Vagina (tissue), 2 donors: ENCODE data around the gene ZBTB7C. TPM values are rescaled to one million over a fixed set of nuclear protein-coding genes. Genes with fewer than 3 reads are reported as not detected.

Experiments used
- DNase-seq, 2 donors: peaks; one replicate each; pipeline ENCODE4 v3.0.0-alpha.2; 2017; ENCODE audit errors: extremely low spot score in 2 of 2
- H3K27ac ChIP-seq: fragments of 200-600 bp; sonication (generic); one replicate; pipeline ENCODE4 v1.5.1; 2019
- H3K27me3 ChIP-seq: fragments of 200-600 bp; sonication (generic); one replicate; pipeline ENCODE4 v1.5.1; 2019
- H3K36me3 ChIP-seq, 2 donors: fragments of 200-600 bp; sonication (generic); one replicate each; pipeline ENCODE4 v1.5.1; 2017 to 2019
- H3K4me1 ChIP-seq: fragments of 200-600 bp; sonication (generic); one replicate; pipeline ENCODE4 v1.5.1; 2019
- H3K4me3 ChIP-seq, 2 donors: fragments of 200-600 bp; sonication (generic); 1 replicate in 1 of 2; 2 replicates in 1 of 2; pipeline ENCODE4 v1.5.1; 2016 to 2019
- H3K9me3 ChIP-seq: fragments of 200-600 bp; sonication (generic); one replicate; pipeline ENCODE4 v1.5.1; 2019
- POLR2A ChIP-seq, 2 donors: fragments of 450-650 bp; IDR thresholded peaks; one replicate each; pipeline ENCODE4 v1.6.1; 2017; ENCODE audit warnings: antibody characterized with exemption in 2 of 2, mild to moderate bottlenecking in 2 of 2, moderate library complexity in 2 of 2
- POLR2AphosphoS5 ChIP-seq, 2 donors: sonication (generic); formaldehyde crosslinking; IDR thresholded peaks; one replicate each; pipeline ENCODE4 v1.9.0; 2017; ENCODE audit warnings: antibody characterized with exemption in 2 of 2, mild to moderate bottlenecking in 2 of 2, low read depth in 1 of 2; ENCODE audit not compliant: insufficient read depth in 1 of 2
- intact Hi-C: fragments of 100-400 bp; cut with DNase I; formaldehyde crosslinking; loops from one replicate; pipeline ENCODE4 v1.15.1; 2023
- total RNA-seq: library from RNA; depleted of rRNA; stranded (reverse); fragments of >200 nt; gene quantifications from one replicate; pipeline ENCODE4 v1.2.3, GENCODE V29; 2016
- TF ChIP-seq, protein P1 (sequence below), 3 experiments: fragments of 450-650 bp in 2 of 3; fragments of 200-600 bp in 1 of 3; sonication (generic) in 1 of 3; IDR thresholded peaks; one replicate each; pipeline ENCODE4 v1.5.1; 2017 to 2019; ENCODE audit warnings: antibody characterized with exemption in 3 of 3, mild to moderate bottlenecking in 2 of 3, moderate library complexity in 2 of 3

Gene ZBTB7C
- total RNA-seq, 1 donor from 2014 or later: 40.5 TPM

DNA sequence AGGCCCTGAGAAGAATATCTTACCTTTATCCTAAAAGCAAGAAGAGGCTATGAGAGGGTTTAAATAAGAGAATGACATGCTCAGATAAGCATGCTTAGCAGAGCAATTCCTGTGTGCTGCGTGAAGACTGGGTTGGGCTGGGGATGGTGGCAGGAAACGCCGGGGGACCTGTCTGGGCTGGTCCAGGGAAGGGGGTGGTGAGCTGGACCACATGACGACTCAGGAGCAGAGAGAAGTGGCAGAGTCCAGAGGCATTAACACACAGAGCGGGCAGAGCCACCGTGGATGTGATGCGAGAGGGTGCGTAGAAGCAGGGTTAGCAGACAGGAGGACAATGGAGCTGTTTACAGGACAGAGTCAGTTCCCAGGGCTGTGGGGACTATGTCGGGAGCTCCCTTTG, 84.5 kb downstream of the ZBTB7C start:
- no peak overlapping the region for H3K4me3 ChIP-seq
- H3K4me1 ChIP-seq: no peaks in the 10 kb centered on the region
- TF ChIP-seq POLR2AphosphoS5 (IDR thresholded peaks at IDR 0.05; ENCODE audit: insufficient read depth in 1 of 2, low read depth in 1 of 2) (no peak), POLR2A (IDR thresholded peaks at IDR 0.05) (no peak)
- TF ChIP-seq, protein P1, sequence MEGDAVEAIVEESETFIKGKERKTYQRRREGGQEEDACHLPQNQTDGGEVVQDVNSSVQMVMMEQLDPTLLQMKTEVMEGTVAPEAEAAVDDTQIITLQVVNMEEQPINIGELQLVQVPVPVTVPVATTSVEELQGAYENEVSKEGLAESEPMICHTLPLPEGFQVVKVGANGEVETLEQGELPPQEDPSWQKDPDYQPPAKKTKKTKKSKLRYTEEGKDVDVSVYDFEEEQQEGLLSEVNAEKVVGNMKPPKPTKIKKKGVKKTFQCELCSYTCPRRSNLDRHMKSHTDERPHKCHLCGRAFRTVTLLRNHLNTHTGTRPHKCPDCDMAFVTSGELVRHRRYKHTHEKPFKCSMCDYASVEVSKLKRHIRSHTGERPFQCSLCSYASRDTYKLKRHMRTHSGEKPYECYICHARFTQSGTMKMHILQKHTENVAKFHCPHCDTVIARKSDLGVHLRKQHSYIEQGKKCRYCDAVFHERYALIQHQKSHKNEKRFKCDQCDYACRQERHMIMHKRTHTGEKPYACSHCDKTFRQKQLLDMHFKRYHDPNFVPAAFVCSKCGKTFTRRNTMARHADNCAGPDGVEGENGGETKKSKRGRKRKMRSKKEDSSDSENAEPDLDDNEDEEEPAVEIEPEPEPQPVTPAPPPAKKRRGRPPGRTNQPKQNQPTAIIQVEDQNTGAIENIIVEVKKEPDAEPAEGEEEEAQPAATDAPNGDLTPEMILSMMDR (IDR thresholded peaks at IDR 0.05): no peak
- intact Hi-C loops: no loop called here
- H3K27me3 ChIP-seq: no peaks in the 10 kb centered on the region
- no peaks in the 10 kb centered on the region for H3K36me3 ChIP-seq
- no peaks in the 10 kb centered on the region for H3K9me3 ChIP-seq
- no peak overlapping the region for H3K27ac ChIP-seq
- no peak for DNase-seq

DNA sequence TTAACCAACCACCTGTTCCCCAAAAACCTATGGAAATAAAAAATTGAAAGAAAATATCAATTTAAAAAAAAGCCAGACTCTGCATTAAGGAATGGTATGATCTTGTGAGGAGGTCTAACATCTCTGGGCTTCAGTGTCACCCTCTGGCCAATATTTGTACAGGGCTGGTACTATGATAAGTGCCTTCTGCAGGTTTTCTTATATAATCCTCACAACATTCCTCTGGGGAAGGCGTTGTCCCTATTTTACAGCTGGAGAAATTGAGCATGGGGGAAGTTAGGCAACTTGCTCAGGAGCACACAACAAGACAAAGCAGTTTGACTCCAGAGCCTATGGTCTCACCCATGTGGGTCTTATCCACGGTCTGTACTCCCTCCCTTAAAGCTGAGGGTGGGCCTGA, 86.0 kb downstream of the ZBTB7C start:
- no peak for DNase-seq
- Histone ChIP-seq H3K27ac (no peak overlapping the region), H3K27me3 (no peaks in the 10 kb centered on the region), H3K9me3 (no peaks in the 10 kb centered on the region), H3K4me3 (no peak overlapping the region), H3K36me3 (no peaks in the 10 kb centered on the region), H3K4me1 (no peaks in the 10 kb centered on the region)
- intact Hi-C loops: no loop called here
- TF ChIP-seq POLR2A (IDR thresholded peaks at IDR 0.05): no peak
- TF ChIP-seq, protein P1 (IDR thresholded peaks at IDR 0.05): no peak
- no peak for TF ChIP-seq POLR2AphosphoS5 (IDR thresholded peaks at IDR 0.05; ENCODE audit: insufficient read depth in 1 of 2, low read depth in 1 of 2)

DNA sequence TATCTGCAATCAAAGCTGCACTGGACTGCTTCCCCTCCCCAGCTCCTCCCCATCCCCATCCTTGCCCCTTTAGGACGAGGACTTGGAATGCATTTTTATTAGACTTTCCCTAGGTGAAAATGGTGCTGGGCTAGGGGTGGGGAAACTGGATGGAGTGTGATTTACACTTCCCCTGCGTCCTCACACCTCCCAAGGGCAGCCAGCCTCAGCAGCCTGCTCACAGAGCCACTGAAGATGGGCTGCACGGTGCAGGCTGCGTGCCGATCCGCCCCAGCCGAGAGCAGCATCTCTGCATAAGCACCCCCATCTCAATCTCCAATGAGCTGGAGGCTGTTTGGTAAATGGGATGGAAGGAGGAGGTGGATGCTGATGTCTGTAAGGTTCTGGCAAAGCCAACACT, 87.6 kb downstream of the ZBTB7C start:
- H3K27ac ChIP-seq: no peak overlapping the region
- intact Hi-C loops: no loop called here
- H3K4me3 ChIP-seq: no peak overlapping the region
- H3K27me3 ChIP-seq: no peaks in the 10 kb centered on the region
- no peaks in the 10 kb centered on the region for H3K4me1 ChIP-seq
- DNase-seq: no peak
- H3K9me3 ChIP-seq: no peaks in the 10 kb centered on the region
- TF ChIP-seq POLR2AphosphoS5 (IDR thresholded peaks at IDR 0.05; ENCODE audit: insufficient read depth in 1 of 2, low read depth in 1 of 2): no peak
- TF ChIP-seq POLR2A (IDR thresholded peaks at IDR 0.05): no peak
- TF ChIP-seq, protein P1 (IDR thresholded peaks at IDR 0.05): no peak
- no peaks in the 10 kb centered on the region for H3K36me3 ChIP-seq

DNA sequence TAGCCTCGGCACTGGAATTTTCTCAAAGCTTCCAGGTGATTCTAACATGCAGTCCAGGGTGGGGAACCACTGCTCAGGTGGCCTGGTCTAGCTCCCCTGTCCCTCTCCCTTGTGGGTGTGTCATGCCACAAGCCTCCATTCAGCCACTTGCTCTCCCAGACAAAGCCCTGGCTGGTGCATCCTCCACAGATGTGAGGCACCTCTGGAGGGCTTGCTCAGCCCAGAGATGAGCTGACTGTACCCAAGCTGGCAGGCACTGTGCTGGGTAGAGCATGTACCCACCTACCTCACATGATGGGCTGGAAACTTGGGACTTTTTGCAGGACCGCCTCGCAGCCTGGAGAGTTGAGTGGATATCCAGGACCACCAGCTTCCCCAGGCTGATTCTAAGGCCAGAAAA, 88.1 kb downstream of the ZBTB7C start:
- Histone ChIP-seq H3K9me3 (no peaks in the 10 kb centered on the region), H3K36me3 (no peaks in the 10 kb centered on the region), H3K27ac (no peak overlapping the region), H3K27me3 (no peaks in the 10 kb centered on the region), H3K4me3 (no peak overlapping the region), H3K4me1 (no peaks in the 10 kb centered on the region)
- no peak for TF ChIP-seq POLR2AphosphoS5 (IDR thresholded peaks at IDR 0.05; ENCODE audit: insufficient read depth in 1 of 2, low read depth in 1 of 2)
- no peak for TF ChIP-seq POLR2A (IDR thresholded peaks at IDR 0.05)
- TF ChIP-seq, protein P1 (IDR thresholded peaks at IDR 0.05): no peak
- no peak for DNase-seq
- intact Hi-C loops: no loop called here

DNA sequence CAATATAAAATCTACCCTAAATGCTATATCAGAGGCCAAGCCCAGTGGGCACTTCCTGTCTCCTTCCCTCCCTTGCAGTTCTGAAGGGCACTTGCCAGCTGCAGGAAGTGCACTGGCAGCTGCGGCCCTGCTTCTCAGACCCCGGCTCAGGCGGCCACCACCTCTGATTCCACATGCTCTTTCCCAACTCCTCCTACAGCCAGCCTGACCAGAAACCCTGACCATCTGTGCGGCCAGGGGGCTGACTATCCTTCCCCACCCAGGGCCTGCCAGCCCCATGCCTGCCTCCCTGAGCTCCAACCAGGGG, 88.6 kb downstream of the ZBTB7C start:
- H3K4me1 ChIP-seq: no peaks in the 10 kb centered on the region
- intact Hi-C loops: no loop called here
- no peaks in the 10 kb centered on the region for H3K27me3 ChIP-seq
- no peaks in the 10 kb centered on the region for H3K36me3 ChIP-seq
- TF ChIP-seq, protein P1 (IDR thresholded peaks at IDR 0.05): no peak
- TF ChIP-seq POLR2A (IDR thresholded peaks at IDR 0.05) (no peak), POLR2AphosphoS5 (IDR thresholded peaks at IDR 0.05; ENCODE audit: insufficient read depth in 1 of 2, low read depth in 1 of 2) (no peak)
- H3K9me3 ChIP-seq: no peaks in the 10 kb centered on the region
- DNase-seq: no peak
- no peak overlapping the region for H3K4me3 ChIP-seq
- no peak overlapping the region for H3K27ac ChIP-seq
